Left ventricle myocardium inferior (tissue), 1 donor: Measurements from ENCODE around the gene C1QTNF4. TPM values are rescaled to one million over a fixed set of nuclear protein-coding genes. Genes with fewer than 3 reads are reported as not detected.

ENCODE experiments used
- DNase-seq: peaks from one replicate; pipeline ENCODE4 v3.0.0-alpha.2; 2020
- H3K27ac ChIP-seq: fragments of 200-600 bp; replicated peaks from 2 replicates; pipeline ENCODE4 v1.8.0; 2021
- H3K27me3 ChIP-seq: fragments of 200-600 bp; 2 replicates; pipeline ENCODE4 v1.8.0; 2021; ENCODE audit warnings: low read depth
- H3K36me3 ChIP-seq: fragments of 200-600 bp; 2 replicates; pipeline ENCODE4 v1.8.0; 2021
- H3K4me1 ChIP-seq: fragments of 200-600 bp; 2 replicates; pipeline ENCODE4 v1.8.0; 2021
- H3K4me3 ChIP-seq: fragments of 200-600 bp; 2 replicates; pipeline ENCODE4 v1.8.0; 2021; ENCODE audit warnings: mild to moderate bottlenecking, moderate library complexity
- H3K9me3 ChIP-seq: fragments of 200-600 bp; replicated peaks from 2 replicates; pipeline ENCODE4 v1.8.0; 2021
- intact Hi-C: fragments of 100-400 bp; cut with micrococcal nuclease; formaldehyde crosslinking; loops from one replicate; pipeline ENCODE4 v1.11.0; 2022
- total RNA-seq: library from RNA; stranded (reverse); fragmentation: NEBNext Ultra II Directional; extraction: Animal tissue kit (Norgen Biotek cat#: 25700); gene quantifications from one replicate; pipeline ENCODE4 v1.2.1, GENCODE V29; 2021
- TF ChIP-seq, protein P1 (sequence below): fragments of 200-600 bp; IDR thresholded peaks from 2 replicates; pipeline ENCODE4 v1.8.0; 2021; ENCODE audit warnings: antibody characterized with exemption, mild to moderate bottlenecking, borderline replicate concordance
- donor health status: DM: no; HTN: yes; CAD: no; lungs with severe emphysema.

Gene C1QTNF4
- total RNA-seq, 1 donor from 2014 or later, result 0.58 TPM

DNA sequence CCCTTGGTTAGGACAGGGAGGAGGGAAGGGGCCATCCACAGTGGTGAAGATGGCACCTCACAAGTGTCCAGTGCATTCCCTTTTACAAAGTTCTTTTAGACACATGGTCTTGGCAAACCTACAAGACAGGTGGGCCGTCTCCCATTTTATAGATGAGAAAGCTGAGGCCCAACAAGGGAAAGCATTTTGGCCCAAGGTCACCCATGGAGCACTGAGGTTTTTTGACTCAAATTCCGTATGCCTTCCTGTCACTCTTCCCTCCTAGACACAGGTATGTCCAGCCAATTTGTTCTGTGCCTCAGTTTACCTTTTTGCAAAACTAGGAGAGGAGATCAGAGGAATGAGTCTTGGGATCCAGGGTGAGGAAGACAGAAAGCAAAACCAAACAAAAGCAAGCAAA, 1.2 kb downstream of the C1QTNF4 start:
- Histone ChIP-seq H3K4me3 (no peak overlapping the region), H3K27me3 (peaks cover 69% of the 10 kb centered on the region), H3K27ac (no peak overlapping the region), H3K9me3 (no peaks in the 10 kb centered on the region), H3K4me1 (peaks cover 29% of the 10 kb centered on the region), H3K36me3 (no peaks in the 10 kb centered on the region)
- TF ChIP-seq, protein P1, sequence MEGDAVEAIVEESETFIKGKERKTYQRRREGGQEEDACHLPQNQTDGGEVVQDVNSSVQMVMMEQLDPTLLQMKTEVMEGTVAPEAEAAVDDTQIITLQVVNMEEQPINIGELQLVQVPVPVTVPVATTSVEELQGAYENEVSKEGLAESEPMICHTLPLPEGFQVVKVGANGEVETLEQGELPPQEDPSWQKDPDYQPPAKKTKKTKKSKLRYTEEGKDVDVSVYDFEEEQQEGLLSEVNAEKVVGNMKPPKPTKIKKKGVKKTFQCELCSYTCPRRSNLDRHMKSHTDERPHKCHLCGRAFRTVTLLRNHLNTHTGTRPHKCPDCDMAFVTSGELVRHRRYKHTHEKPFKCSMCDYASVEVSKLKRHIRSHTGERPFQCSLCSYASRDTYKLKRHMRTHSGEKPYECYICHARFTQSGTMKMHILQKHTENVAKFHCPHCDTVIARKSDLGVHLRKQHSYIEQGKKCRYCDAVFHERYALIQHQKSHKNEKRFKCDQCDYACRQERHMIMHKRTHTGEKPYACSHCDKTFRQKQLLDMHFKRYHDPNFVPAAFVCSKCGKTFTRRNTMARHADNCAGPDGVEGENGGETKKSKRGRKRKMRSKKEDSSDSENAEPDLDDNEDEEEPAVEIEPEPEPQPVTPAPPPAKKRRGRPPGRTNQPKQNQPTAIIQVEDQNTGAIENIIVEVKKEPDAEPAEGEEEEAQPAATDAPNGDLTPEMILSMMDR, result no peak
- intact Hi-C loops, result no loop called here
- DNase-seq, result no peak

DNA sequence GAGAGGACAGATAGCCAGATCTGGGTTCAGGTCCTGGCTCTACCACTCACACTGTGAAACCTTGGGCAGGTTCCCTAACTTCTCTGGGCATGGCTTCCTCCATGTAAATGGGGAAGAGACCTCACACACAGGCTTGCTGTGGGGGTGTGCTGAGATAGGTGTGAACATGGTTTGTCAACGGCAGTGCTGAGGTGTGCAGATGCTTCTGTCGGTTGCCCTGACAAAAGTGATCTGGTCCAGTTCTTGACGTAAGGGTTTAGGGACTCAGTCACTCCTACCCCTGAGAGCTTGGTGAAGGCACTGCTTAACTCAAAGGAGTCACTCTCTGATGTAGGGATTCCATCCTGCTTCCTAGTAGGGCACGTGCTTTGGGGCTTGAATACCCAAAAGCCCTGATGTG, 2.0 kb downstream of the C1QTNF4 start:
- H3K9me3 ChIP-seq, result no peaks in the 10 kb centered on the region
- no peak for DNase-seq
- no peaks in the 10 kb centered on the region for H3K36me3 ChIP-seq
- intact Hi-C loops, result no loop called here
- peaks cover 69% of the 10 kb centered on the region for H3K27me3 ChIP-seq
- peaks cover 34% of the 10 kb centered on the region for H3K4me1 ChIP-seq
- H3K27ac ChIP-seq, result no peak overlapping the region
- no peak overlapping the region for H3K4me3 ChIP-seq
- TF ChIP-seq, protein P1, result no peak

DNA sequence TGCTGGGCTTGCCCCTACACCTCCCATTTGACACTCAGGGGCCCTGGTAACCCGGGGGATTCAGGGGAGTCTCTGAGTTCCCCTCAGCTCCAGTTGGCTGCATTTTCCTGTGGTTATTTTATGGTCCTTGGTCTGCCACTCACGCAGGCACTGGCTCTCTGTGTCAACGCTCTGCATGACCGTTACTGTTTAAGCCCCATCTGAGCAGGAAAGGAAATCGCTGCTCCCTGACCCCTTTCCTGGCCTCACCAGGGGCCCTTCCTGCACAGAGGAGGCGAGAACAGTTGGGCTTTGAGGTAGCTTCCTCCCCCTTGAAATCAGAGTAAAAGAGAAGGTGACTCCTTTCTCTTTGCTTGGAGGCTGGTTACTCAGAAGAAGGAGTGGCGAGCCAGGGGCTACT, 2.4 kb downstream of the C1QTNF4 start:
- Histone ChIP-seq H3K9me3 (no peaks in the 10 kb centered on the region), H3K4me3 (no peak overlapping the region), H3K36me3 (no peaks in the 10 kb centered on the region), H3K4me1 (peaks cover 37% of the 10 kb centered on the region), H3K27ac (no peak overlapping the region), H3K27me3 (peaks cover 69% of the 10 kb centered on the region)
- TF ChIP-seq, protein P1, result no peak
- intact Hi-C loops, result no loop called here
- no peak for DNase-seq

DNA sequence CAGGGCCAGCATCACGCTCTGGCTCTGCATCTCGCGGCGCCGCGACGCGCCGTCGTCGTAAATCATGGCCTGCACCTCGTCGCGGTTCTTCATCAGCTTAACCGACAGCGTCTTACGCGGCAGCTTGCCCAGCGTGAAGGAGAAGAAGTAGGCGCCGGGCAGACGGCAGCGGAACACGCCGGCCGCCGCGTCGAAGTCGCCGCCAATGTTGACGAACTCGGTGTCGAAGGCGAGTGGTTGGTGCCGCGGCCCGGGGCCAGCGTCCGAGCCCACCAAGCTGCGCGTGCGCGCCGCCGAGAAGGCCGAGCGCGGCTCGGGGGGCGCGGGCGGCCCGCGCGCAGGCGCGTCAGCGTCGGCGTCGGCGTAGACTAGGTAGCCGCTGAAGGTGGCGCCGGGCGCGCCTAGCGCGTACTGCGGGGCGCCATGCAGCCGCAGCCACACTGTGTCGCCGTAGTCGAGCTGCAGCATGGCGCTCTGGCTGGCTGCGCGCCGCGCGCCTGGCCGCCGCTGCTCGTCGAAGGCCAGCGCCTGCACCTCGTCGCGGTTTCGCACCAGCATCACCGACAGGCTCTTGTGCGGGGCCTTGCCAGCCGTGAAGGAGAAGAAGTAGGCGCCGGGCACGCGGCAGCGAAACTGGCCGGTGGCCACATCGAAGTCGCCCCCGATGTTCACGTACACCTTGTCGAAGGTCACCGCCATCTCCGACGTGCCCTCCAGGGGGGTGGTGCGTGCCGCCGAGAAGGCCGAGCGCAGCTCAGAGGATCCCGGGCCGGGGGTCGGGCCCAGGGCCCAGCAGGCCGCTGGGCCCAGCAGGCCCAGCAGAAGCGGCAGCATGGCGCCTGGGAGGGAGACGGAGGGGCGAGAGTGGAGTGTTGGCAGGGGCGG, 4.0 kb downstream of the C1QTNF4 start:
- H3K9me3 ChIP-seq, result no peaks in the 10 kb centered on the region
- TF ChIP-seq, protein P1, result no peak
- peaks cover 65% of the 10 kb centered on the region for H3K27me3 ChIP-seq
- peak overlapping the region; percentile 58 for H3K4me3 ChIP-seq
- peak overlapping the region; percentile 16 for H3K27ac ChIP-seq
- H3K4me1 ChIP-seq, result peaks cover 44% of the 10 kb centered on the region
- intact Hi-C loops, result no loop called here
- H3K36me3 ChIP-seq, result peaks cover under 1% of the 10 kb centered on the region
- no peak for DNase-seq

DNA sequence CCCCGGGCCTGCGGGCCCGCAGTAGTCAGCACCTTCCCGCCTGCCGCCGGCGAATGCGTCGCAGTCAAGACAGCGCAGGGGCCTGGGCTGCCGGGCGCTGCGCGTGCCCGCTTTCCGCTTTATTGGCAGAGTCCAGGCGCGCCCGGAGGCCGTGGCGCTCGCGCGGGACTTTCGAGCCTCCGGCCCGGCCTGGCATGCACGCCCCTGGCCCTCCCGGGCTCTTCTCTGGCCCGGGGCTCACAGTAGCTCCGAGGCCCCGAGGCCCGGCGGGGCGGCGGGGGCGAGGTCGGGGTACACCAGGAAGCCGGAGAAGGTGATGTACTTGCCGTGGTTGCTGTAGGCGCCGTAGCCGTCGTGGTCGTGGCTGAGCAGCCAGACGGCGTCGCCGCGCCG, 4.6 kb downstream of the C1QTNF4 start:
- TF ChIP-seq, protein P1, result no peak
- H3K4me3 ChIP-seq, result peak overlapping the region; percentile 58
- H3K9me3 ChIP-seq, result no peaks in the 10 kb centered on the region
- H3K4me1 ChIP-seq, result peaks cover 38% of the 10 kb centered on the region
- peaks cover 59% of the 10 kb centered on the region for H3K27me3 ChIP-seq
- intact Hi-C loops, result no loop called here
- peak overlapping the region; percentile 16 for H3K27ac ChIP-seq
- DNase-seq, result no peak
- H3K36me3 ChIP-seq, result peaks cover 7% of the 10 kb centered on the region
